Inflammatory macrophage (primary cell): ENCODE measurements around the gene UGCG.
A peak's percentile ranks its signal among the peaks of the same experiment; 100 is the strongest.
"Not testable (repeated sequence)": the region's sequence is repeated elsewhere in the genome, so short reads cannot be mapped to it uniquely, and the experiment has no call there.

Source experiments
- DNase-seq, 2 donors: peaks; one replicate each; pipeline ENCODE4 v3.0.0-alpha.2; 2020 to 2022

Gene UGCG

DNA sequence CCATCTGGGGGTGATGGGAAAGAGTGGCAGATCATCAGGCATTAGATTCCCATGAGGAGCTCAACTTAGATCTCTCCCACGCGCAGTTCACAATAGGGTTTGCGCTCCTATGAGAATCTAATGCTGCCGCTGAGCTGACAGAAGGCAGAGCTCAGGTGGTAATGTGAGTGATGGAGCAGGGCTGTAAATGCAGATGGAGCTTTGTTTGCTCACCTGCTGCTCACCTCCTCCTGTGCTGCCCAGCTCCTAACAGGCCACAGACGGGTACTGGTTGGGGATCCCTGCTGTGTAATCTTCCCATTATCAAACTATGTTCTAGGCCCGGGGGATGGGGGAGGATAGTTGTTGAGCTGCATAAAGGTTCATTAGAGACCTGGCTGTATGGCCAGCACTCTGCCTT, 58.4 kb downstream of the UGCG start:
- DNase-seq = no peak

DNA sequence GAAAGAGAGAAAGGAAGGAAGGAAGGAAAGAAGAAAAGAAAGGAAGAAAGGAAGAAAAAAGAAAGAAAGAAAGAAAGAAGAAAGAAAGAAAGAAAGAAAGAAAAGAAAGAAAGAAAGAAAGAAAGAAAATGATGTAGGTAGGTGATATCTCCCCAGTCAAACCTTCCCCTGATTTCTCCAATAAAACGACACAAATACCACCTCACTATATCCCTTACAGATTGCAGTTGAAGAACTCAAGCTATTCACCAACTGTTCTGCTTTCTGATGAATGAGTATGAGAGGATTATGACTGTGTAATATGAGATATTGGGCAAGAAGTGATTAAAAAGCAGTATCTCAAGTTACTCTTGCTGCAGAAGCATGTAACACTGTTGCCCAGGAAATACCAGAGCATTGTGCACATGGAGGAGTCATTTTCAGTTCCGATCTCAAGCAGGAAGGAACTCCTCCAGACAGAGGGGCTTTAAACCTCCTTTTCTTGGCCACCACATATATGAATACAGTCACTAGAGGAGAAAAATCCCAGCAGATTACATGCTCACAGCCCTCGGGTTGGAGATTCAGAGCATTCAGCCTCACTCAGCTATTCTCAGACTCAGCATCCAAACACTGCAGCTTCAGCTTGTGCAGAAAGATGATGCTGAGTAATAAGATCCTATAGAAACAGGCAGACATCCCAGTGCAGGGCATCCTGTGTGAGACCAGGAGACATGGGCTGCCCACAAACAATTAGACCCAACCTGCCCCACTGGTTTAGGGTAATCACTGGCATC, 61.4 kb downstream of the UGCG start:
- peak; percentile 86 to 95 for DNase-seq

DNA sequence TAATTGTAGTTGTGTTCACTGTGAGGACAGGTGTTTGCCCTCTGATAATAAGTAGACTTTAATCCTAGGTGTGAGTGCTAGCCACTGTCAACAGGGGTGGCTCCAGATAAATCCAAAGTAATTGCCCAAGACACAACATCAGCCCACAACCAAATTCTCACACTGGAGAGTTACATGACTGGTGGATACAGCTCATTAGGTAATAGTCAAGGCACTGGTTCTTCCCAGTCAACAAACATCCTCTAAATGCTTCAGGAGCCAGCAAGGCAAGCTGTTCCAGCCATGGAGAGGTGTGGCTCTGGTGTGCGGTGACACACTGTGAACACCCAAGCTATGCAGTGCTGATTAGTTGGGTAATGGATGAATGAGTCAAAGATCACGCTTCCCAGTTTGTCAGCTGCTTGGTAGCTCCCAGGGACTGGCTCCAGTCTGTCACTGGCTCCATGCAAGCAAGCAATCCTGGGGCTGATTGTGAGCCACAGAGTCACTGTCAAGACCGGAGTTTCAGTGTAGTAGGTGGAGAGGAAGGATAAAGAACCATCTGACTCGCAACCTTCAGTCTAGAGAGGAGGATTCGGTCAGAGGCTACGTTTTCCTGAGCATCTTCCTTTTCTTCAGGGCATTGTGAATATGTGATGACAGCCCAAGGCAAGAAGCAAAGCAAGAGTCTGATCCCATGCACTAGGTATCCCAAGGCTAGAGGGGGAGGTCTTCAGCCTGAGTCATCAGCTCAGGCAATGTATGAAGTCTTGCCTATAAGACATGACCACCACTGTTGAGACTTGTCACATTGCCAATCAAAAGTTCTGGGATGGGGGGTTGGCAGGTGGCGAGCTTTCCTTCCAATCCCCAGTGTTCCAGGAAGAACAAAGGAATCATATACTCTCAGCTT, 63.1 kb downstream of the UGCG start:
- DNase-seq = peak; percentile 97 to 99

DNA sequence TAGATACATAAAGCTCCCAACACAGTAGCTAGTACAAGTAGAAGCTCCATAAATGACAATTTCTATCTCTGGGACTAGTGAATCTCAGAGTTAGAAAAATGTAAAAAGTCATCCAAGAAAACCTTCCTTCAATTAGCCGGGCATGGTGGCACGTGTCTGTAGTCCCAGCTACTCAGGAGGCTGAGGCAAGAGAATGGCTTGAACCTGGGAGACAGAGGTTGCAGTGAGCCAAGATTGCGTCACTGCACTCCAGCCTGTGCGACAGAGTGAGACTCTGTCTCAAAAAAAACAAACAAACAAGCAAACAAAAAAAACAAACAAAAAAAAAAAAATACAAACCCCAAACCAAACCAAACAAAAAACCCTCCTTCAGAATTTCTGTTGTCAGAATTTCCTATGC, 63.9 kb downstream of the UGCG start:
- DNase-seq = not testable (repeated sequence)

DNA sequence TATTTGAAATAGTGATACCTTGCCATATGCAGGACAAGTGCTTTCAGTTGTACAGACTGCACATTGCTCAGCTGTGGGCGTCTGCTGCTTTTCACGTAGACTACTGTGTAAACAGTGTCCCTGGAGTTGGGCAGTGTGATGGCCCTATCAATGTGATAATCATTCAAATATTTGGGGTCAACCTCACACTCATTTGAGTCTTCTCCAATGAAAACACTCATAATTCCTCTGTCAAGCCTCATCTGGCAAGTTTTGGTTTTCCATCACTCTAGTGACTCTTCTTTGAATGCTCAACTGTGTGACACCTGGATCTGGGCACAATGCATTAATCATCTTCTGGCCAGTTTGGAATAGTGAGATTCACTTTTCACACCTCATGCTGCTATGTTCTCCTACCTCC, 64.4 kb downstream of the UGCG start:
- no peak for DNase-seq

DNA sequence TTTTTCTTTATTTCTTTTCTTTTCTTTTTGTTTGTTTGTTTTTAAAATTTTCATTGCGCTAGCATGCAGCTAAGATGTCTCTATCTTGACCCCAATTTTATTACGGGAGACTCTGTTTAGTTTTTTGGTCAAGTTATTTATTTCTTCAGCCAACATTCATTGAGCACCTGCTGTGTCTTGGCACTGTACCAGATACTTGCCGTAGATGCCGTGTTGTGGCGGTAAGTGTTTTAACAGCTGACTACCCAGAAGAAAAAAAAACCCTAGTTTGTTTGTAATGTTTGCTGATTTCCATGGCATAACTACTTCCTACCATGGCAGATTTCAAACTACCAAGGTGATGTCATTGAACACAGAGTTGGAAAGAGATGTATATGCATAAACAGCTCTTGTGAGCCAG, 65.0 kb downstream of the UGCG start:
- DNase-seq = peak in 1 of 2 donors; percentile 27

DNA sequence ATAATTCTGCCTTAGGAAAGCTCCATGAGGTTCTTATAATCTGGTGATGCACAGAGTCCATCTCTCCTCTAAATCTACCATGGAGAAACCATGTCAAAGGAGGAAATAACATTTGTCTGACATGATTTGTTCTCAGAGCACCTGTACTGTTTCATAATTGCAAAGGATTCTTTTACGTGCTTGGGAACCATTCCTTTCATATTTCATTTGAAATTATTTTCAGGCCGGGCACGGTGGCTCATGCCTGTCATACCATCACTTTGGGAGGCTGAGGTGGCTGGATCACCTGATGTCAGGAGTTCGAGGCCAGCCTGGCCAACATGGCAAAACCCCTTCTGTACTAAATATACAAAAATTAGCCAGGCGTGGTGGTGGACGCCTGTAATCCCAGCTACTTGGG, 65.4 kb downstream of the UGCG start:
- no peak for DNase-seq

DNA sequence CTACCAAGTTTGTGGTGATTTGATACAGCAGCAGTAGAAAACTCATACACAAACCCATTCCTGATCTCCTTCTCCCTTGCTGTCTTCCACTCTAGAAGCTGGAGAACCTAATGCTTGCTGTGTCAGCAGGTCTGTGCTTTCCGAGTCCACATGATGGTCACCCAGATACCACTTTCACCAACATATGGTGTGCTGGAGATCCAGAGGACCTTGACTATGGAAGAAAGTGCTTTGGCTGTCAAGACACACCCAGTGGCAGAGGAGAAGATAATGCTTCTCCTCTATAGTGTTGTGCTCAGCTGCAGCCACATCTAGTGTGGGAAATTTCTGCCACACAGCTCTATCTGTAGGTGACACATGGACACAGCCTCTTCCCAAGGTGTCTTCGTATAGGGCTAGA, 67.4 kb downstream of the UGCG start:
- DNase-seq = no peak

DNA sequence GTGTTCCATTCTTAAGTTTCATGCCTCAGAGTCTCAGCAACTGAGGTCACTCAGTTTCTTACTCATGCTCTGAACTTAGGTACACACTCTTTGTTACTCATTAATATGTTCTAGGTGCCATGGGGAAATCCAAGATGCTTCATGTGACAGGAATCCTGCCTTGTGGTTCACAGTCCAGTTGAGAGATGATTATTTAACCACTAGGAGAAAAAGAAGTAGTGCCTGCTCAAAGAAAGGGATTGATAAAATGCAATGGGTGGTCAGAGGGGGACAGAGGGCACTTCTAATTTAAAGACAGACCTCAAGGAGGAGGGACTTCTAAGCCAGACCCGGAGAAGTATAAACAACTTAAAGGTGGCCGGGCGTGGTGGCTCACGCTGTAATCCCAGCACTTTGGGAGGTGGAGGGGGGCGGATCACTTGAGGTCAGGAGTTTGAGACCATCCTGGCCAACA, 69.0 kb downstream of the UGCG start:
- DNase-seq = peak; percentile 37 to 38

DNA sequence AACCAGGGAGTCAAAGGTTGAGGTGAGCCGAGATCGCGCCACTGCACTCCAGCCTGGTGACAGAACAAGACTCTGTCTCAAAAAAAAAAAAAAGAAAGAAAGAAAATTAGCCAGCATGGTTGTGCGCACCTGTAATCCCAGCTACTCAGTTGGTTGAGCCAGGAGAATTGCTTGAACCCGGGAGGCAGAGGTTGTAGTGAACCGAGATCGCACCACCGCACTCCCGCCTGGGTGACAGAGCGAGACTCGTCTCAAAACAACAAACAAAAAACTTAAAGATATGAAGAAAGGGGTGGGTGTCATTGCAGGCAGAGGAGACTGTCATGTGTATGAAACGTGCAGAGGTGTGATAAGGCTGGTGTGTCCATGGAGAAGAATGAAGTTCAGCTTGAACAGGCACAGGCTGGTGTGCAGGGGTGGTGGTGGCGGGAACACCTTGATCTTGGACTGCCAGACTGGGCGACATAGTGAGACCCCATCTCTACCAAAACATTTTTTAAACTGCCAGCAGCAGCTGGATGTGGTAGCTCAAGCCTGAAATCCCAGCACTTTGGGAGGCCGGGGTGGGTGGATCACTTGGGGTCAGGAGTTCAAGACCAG, 69.6 kb downstream of the UGCG start:
- DNase-seq = no peak

DNA sequence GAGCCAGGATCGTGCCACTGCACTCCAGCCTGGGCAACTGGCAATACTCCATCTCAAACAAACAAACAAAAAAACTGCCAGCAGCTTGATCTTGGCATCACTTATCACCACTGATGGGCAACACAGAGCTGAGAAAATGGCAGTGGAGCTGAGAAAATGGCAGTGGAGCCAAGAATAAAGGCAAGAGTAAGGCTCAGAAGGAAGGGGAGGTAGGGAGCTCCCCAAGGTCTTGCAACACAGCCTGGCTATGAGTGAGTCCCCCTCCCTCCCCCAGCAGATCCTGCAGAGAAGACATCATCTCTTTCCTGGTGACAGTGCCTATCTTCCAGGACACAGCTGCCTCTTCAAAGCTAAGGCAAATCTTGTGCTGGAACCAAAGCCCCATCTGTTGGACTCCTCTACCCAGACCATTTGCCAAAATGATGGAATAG, 70.3 kb downstream of the UGCG start:
- peak in 1 of 2 donors; percentile 40 for DNase-seq

DNA sequence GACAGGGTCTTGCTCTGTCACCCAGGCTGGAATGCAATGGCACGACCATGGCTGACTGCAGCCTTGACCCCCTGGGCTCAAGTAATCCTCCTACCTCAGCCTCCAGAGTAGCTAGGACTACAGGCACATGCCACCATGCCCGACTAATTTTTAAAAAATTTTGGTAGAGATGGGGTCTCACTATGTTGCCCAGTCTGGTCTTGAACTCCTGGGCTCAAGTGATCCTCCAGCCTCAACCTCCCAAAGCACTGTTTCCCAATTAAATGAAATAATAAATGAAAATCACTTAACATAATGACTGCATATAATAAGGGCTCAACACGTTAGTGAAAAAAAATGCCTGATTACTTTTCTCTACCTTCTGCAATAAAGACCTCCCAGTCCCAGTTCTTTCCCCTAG, 71.0 kb downstream of the UGCG start:
- no peak for DNase-seq

DNA sequence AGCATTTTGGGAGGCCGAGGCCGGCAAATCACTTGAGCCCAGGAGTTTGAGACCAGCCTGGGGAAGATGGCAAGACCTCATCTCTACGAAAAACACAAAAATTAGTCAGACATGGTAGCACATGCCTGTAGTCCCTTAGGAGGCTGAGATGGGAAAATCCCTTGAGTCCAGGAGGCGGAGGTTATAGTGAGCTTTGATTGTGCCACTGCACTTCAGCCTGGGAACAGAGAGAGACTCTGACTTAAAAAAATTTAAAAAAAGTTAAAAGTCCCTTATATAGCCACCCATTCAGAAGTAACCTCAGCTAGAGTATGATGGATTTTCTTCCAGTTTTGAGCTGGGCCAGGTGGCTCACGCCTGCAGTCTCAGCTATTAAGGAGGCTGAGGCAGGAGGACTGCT, 72.4 kb downstream of the UGCG start:
- DNase-seq = peak in 1 of 2 donors; percentile 48

DNA sequence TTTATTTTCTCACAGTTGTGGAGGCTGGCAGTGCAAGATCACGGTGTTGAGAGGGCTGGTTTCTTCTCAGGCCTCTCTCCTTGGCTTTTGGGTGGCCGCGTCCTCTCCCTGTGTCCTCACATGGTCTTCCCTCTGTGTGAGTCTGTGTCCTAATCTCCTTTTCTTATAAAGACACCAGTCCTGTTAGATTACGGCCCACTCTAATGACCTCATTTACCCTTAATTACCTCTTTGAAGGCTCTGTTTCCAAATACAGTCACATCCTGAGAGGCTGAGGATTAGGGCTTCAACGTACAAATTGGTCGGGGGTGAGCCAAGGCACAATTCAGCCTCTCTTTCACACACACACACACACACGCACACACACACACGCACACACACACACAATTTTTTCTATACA, 73.0 kb downstream of the UGCG start:
- no peak for DNase-seq

DNA sequence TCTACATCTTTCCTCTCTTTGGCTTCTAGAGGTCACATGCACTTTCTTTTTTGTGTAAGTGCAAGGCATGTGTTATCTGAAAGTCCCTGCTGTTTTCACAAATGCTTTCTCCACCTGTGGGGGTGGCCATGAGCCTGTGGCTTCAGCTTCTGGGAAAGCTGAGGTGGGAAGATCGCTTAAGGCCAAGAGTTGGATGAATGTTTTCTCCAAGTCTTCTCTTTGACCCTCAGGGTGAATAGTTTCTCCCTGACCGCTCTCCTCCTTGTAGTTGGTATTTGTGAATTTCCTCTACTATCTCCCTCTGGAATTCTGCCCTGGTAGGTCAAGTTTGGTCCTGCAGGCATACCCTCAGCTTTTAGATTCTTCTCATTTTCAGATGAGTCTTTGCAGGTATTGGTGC, 74.2 kb downstream of the UGCG start:
- DNase-seq = no peak

DNA sequence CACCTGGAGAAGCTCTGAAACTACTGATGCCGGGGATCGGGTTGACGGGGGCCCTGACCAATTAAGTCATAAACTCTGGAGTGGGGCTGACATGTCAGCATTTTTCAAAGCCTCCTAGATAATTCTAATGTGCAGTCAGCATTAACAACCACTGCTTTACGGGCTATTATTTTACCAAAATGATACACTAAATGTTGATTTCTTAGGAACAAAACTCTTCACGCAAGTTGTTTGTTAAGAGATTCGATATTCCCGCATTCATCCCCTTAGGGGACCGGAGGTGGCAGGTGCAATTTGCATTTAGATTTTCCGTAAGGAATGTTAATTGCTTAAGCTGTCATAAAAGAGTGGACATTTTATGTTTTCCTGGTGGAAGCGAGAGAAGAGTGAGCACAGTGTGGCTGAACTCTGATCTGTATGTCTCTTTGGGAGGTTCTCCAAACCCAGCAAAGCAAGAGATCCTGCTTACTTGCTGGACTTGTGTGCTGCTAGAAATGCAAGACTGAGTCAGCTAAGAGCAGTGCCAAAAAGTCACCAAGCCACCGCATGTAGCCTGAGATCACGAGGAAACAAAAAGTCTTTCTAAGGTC, 77.6 kb downstream of the UGCG start:
- DNase-seq = peak in 1 of 2 donors; percentile 29

DNA sequence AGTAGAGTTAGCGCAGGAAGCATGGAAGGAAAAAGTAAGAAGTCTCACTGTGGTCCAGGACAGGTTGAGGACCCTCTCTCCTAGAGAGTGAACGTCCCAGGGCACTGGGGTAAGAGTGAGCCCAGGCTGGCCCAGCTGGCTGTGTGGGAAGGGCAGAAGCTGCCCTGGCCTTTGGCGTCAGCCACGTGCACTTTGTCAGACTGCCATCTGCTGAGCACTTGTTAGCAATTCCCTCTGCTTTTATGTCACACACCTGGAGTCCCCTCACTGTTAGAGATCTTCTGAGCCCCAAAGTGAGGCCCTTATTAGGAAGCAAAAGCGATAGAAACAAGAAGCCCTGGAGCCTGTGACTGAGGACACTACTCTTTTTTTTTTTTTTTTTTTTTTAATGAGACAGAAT, 79.1 kb downstream of the UGCG start:
- peak; percentile 20 to 50 for DNase-seq

DNA sequence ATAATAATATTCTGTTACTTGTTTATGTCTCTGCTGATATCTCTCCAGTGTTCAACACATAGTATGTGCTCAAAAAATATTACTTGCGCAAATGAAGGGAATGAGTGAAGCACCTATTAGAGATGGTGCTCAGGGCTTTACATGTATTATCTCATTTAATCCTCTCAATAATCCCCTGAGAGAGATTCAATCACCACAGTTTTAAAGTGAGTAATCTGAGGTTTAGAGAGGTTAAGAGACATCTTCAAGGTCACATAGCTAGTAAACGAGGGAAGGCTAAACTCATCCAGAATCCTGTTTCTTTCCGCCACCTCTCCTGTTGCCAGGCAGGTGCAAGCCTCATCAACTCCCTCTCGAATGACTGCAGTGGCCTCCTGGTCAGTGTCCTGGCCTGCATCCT, 82.0 kb downstream of the UGCG start:
- no peak for DNase-seq

DNA sequence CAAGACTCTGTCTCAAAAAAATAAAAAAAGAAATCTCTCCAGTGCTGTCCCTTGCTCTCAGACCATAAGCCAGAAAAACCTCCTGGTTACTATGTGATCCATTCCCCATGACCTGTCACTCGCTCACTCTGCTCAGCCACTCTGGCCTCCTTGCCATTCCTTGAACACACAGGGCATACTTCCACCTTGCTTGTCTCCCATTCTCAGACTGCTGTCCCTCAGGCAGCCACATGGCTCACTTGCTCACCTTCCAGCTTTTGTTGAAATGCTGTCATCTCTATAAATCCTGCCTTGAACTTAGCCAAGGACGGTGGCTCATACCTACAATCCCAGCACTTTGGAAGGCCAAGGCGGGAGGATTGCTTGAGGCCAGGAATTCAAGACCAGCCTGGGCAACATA, 82.9 kb downstream of the UGCG start:
- no peak for DNase-seq

DNA sequence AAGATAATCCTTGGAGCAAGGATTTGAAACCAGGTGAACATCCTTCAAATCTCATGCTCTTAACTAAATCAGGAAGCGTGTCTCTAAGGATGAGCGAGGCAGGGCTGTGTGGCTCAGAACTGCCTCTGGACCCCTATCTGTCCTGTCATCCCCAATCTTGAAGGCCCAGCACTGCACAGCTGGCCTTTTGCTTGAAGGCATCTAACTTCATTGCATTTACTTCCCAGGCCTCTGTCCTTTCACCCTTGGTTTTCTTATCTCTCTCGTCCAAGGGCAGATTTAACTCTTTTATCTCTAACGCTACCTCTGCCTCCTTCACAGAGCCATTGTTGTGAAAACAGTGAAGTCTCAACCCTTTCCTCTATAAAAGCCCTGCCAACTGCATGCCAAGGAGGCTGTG, 83.8 kb downstream of the UGCG start:
- DNase-seq = no peak

DNA sequence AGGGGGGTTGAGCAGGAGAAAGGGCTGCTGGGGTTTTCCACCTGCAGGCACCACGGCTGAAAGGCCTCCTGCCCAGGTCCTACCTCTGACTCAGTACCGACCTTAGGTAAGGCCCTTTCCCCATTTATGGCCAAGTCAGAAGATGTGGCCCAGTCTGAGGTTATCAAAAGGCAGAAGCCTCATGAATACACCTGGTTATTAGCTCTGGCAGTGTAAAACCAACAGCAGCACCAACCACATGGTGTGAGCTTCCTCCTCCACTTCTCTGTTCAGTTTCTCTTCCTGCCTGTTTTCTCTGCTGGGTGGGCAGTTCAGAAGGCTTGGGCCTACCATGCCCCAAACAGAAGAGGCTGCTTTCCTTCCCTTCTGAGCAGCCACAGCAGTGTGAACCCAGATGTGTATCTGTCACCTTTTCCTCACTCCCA, 86.9 kb downstream of the UGCG start:
- peak in 1 of 2 donors; percentile 34 for DNase-seq

DNA sequence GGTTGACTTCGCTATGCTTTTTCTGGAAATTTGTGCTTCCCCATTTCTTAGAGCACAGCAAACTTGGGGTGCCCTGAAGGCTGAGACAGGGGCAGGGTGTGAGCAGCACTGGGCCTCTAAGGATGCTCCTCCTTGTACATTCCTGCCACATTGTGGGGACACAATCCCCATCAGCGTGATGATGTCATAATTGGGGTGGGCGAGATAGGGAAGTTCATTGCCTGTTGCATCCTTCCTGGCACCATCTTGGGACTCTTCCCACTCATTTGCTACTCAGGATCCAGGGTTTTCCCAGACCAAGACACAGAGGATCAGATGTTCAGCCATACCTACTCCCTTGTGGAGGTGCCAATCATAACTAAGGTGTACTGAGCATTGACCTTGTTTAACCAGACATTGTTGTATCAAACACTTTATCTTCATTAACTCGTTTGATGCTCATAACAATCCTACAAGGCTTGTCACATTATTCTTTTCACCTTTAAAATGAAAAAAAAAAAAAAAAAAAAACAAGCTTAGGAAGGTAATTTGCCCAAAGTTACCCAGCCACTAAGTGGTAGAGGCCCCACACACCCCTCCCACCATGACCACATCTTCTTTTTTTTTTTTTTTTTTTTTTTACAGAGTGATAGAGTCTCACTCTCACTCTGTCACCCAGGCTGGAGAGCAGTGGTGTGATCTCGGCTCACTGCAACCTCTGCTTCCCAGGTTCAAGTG, 87.6 kb downstream of the UGCG start:
- peak; percentile 73 to 86 for DNase-seq
